DMS114 treated with DMSO at 0.1 percent for 48 hours (cell line): ENCODE data around the gene MIPEP.
"Not testable (repeated sequence)": the region's sequence is repeated elsewhere in the genome, so short reads cannot be mapped to it uniquely, and the experiment has no call there.

Source experiments
- DNase-seq: peaks from one replicate; lab custom pipeline; 2025; ENCODE audit not compliant: unreplicated experiment; lab: John Stamatoyannopoulos, UW

The MIPEP gene

DNA sequence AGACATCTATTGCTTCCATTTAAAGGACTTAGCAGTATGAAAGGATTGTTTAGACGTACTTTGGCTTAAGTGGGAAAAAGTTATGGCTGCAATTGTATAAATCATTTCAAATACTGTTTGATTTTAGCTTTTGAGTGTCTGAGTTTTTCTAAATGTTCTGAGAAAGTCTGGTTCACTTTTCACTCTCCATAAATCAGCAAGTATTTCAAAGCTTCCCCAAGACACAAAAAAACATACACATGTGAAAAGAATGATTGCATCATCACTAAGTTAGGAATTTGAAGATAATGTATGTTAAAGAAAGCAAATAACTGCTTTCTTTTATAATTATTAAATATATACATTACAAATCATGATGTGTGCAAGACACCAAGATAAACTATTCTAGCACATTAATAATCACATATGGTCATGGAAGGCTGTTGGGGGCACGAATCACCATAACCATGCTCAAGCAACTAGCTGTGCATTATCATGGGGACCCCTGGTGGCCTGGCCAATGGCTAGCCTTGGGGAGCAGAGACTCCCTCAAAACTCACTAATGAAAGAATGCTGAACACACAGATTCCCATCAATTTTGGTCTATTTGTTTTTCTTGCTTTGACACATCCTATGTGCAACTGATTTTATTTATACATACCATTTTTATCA lies 111.1 kb downstream of the MIPEP start:
- no peak for DNase-seq

DNA sequence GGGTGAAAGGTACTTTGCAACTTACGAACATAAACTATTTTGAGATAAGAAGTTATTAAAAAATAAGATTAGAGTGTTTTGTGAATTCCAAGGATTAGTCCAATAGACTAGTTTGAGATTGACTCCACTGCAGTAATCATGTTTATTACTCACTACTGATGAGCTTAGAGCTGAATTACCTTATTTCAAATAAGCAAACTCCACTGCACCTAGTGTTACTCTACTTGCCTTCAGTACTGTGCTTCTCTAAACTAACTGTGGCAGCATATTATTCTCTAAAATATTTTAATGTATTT lies 111.7 kb downstream of the MIPEP start:
- DNase-seq, result no peak

- DNase-seq, result no peak
Measured at GRCh38 chr13:23776698-23777574, 112.3 kb downstream of the MIPEP start.

- no peak for DNase-seq
Measured at GRCh38 chr13:23772717-23773116, 116.5 kb downstream of the MIPEP start.

DNA sequence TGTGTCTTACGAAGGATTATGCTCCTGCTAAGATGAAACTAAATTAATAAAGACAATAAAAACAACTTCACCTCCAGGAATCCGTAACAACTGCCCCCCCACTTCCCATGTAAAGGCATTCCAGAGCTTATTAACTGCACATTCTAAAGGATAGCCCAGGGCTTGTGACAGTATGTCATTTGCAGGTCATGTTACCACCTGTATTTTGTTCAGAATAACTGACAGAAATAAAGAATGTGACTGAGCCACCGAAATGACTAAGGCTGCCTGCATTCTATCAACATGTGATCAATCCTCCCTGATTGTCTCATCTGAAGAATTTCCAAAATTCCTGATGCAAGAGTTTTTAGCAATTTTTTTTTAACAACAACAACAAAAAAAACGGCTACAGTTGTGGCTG lies 117.2 kb downstream of the MIPEP start:
- no peak for DNase-seq

- no peak for DNase-seq
Measured at GRCh38 chr13:23771552-23771951, 117.6 kb downstream of the MIPEP start.

GRCh38 chr13:23770973-23771372 lies 118.2 kb downstream of the MIPEP start:
- DNase-seq, result no peak

DNA sequence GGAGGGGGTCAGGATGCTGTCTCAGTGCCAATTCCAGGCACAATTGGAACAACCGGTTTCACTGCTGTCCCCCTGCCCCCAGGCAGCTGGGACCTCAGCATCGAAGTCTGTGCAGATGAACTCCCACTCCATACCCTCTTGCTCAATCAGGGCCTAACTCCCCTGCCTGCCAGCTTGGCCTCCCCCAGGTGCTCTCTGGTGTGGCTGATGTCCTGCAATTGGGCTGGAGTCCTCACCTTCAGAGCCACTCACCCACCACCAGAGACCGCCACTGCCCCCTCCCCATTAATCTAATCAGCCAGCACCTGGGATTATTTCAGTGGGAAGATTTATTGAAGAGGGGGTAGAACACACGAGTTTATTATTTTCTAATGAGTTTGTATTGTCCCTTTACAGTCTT lies 118.8 kb downstream of the MIPEP start:
- DNase-seq, result no peak

DNA sequence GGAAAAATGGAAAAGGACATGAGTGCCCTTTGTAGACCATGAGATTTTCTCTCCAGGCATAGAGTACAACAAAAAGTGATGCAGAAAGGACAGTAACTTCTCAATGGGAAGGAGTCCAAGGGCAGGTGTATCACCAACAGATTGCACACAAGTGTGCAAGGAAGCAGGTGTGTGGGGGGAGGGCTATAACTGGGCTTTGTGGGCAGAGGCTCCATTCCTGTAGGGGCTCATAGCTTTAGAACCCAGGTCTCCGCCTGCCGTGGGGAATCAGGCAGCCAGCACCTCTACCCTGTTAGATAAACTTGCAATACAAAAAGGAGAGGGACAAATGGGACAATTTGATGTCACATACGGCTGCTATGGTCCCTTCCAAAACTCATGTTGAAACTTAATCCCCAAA lies 119.8 kb downstream of the MIPEP start:
- no peak for DNase-seq

DNA sequence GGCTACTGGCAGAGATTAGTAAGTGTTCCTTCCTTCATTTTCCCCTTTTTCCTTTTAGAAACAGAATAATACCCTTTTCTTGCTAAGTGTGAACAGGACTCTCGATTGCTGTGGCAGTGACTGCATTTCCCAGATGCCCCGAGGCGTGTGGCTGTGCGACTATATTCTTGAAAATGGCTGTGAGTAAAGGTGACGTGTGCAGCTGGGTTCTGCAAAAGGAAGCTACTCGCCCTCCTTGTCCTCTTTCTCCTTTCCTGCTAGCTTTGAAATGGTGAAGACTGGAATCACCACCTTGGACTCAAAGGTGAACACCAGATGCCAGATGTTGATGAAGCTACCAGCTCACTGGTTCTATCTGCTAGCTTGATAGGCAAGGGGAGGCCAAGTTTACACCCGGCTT lies 121.4 kb downstream of the MIPEP start:
- no peak for DNase-seq

- no peak for DNase-seq
Measured at GRCh38 chr13:23766939-23767338, 122.3 kb downstream of the MIPEP start.

DNA sequence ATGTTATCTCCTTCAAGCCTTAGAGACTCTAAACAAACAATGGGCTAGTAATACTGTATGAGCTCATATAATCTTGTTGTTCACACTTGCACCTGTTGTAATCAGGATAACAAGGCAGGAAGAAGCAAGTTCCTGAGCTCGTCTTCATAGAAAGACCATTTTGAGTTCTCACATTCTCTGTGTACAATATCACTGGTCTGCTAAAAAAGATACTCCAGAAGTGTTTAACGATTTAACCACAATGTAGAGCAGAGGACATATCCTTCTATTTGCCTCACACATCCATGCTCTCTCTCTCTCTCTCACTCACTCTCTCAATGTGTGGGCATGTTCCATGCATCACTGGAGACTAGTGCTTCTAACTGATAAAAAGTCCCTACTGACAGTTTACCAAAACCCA lies 122.9 kb downstream of the MIPEP start:
- DNase-seq, result no peak

GRCh38 chr13:23765531-23765930 lies 123.7 kb downstream of the MIPEP start:
- no peak for DNase-seq

DNA sequence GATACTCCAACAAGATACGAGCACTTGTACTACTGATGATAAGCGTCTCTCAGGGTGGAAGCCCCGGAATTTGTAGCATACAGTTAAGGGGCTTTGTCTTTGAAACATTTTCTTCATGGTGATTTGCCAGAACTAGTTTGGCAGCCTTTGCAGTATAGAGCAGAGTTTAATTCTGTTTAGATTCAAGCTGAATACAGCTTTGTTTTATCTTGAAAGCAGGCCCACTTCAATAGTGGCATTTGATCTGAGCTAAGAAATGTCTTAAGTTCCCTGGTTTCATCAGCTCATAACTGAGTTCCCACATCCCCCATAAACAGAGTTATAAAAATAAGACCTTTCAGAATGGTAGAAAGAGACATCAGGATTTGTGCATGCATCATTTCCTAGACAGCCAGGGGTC lies 125.9 kb downstream of the MIPEP start:
- no peak for DNase-seq

GRCh38 chr13:23761760-23762159 lies 127.4 kb downstream of the MIPEP start:
- DNase-seq, result not testable (repeated sequence)

DNA sequence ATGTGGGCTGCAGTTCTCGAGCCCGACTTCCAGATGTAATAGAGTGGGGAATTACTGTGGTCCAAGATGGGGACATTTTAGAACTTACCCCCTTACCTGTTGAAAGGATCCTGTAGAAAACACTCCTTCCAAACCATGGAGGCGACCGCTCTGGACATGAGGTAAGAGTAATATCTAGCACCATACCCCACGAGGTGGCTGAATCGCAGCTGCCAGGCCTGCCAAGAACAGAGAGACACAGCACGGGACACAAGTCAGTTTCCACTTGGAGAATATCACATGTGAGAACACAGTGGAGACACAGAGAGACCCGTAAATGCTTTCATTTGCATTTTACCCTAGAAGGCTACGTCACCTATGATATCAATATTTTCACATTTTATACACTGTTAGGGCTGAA lies 129.2 kb downstream of the MIPEP start:
- no peak for DNase-seq

- DNase-seq, result no peak
Measured at GRCh38 chr13:23758798-23759527, 130.2 kb downstream of the MIPEP start.

DNA sequence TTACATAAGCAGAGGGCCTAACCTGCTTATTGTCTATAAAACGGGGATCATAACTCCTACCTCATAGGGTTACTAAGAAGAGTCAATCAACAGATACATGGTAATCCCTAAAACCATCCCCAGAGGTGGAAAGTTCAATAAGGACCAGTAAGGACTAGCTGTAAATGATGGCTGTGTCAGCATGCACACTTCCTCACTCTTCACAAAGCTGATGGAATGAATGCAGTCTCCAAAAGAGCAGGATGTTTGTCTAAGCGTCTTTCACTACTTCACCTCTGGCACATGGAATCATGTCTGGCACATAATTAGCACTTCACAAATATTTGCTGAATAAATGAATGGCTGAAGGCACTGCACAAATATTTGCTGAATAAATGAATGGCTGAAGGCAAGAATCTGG lies 134.2 kb downstream of the MIPEP start:
- no peak for DNase-seq

GRCh38 chr13:23754506-23754905 lies 134.7 kb downstream of the MIPEP start:
- DNase-seq, result no peak

DNA sequence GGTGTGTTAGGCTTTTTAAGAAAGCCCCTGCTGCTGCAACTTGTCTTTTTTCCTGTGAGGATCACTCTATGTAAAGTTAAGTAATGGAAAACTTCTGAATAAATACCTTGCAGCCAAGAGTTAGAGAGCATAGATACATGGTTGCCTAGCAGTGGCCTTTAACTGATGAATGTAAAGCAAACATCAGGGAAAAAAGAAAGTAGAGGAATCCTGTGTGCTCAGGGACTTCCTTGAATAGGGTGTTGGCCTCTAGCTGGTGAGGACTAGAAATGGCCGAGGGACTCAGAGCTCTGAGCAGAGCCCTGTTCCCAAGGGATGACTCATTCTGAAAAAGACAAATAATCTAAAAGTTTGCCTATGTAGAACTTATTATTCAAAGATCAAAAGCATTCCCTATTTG lies 135.7 kb downstream of the MIPEP start:
- no peak for DNase-seq

DNA sequence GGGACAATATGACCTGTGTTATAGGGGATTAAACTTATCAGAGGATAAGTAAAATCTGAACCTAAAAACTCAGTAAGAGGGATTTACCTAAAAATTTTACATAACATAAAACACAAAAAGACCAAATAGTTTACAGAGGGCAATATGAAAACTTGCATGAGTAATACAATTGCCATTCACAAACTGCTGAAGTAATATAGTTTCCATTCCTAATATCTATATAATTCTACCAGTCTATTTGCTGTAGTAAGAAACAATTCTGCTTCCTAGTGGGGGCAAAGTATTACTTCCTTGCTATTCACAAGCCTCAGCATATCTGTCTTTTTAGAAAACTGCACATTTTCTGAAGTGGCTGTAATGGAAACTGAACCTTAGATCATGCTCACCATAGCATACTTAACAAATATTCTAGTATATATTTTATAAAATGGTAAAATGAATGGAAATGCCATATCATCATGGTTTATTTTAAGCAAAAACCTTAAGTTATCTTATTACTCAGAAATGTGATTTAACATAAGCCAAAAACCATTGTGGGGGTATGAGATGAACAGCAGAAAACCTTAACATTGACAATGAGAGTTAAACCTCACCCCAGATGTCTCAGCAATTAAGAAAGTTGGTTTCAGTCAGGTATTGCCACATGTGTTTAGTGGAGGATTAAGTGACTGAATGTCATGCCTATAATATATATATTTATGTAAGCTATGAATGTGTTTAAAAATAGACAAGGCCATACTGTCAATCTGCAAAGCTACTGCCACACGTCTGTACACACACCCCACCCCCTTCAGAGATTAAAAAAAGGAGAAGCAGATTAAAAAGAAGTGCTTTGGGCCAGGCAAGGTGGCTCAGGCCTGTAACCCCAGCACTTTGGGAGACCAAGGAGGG lies 136.8 kb downstream of the MIPEP start:
- no peak for DNase-seq
